Measurements from ENCODE around the gene SMYD2.

SMYD2 gene

DNA sequence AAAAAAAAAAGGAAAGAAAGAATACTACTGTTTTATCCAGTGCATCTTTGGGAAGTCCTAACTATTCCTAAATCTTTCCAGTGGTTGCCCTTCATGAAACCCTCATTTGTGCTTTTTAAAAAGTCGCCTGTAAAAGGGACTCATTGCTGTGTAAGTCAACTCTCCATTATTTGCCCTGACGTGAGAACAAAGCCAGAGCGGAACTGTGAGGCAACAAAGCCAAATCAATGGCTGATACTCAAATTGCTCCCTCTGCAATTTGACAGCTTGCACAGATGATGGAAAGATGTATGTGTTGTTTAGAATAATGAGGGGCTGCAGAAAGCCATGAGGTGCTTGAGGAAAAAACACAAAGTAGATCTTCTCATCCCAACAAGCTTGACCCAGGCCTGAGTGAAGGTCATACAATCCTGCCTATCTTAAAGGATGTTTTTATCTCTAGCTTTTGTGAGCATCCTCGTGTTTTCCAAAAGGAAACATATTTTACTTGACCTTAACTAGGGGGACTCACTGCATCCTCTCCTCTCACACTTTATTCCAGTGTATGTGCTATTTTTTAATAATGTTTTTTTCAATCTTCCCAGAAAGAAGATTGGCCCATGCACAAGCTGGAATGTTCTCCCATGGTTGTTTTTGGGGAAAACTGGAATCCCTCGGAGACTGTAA is 33.4 kb downstream of the SMYD2 start:
- Histone ChIP-seq H3K4me3 (no peak overlapping the region), H3K27ac (no peak overlapping the region)
- TF ChIP-seq, protein P1, sequence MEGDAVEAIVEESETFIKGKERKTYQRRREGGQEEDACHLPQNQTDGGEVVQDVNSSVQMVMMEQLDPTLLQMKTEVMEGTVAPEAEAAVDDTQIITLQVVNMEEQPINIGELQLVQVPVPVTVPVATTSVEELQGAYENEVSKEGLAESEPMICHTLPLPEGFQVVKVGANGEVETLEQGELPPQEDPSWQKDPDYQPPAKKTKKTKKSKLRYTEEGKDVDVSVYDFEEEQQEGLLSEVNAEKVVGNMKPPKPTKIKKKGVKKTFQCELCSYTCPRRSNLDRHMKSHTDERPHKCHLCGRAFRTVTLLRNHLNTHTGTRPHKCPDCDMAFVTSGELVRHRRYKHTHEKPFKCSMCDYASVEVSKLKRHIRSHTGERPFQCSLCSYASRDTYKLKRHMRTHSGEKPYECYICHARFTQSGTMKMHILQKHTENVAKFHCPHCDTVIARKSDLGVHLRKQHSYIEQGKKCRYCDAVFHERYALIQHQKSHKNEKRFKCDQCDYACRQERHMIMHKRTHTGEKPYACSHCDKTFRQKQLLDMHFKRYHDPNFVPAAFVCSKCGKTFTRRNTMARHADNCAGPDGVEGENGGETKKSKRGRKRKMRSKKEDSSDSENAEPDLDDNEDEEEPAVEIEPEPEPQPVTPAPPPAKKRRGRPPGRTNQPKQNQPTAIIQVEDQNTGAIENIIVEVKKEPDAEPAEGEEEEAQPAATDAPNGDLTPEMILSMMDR (IDR thresholded peaks at IDR 0.05): no peak
- DNase-seq (ENCODE audit: low spot score): no peak

DNA sequence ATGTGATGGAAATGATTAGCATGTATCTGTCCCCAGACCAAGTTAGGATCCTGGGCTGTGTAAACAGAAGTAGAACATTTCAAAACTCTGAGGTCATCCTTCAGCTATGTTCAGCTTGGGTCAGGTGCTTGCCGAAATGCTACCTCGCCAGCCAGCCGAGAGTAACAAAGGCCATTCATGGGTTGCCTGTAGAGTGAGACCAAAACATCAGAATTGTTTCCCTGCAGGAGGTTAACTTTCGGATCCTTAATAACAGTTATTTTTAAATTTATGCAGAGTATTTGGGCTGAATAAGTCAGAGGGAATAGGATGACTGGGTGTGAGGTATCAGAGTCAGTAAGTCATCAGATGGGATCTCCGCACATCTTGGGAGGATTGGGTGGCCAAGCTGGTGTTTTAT is 35.6 kb downstream of the SMYD2 start:
- no peak overlapping the region for H3K4me3 ChIP-seq
- no peak for DNase-seq (ENCODE audit: low spot score)
- TF ChIP-seq, protein P1 (IDR thresholded peaks at IDR 0.05): no peak
- no peak overlapping the region for H3K27ac ChIP-seq

DNA sequence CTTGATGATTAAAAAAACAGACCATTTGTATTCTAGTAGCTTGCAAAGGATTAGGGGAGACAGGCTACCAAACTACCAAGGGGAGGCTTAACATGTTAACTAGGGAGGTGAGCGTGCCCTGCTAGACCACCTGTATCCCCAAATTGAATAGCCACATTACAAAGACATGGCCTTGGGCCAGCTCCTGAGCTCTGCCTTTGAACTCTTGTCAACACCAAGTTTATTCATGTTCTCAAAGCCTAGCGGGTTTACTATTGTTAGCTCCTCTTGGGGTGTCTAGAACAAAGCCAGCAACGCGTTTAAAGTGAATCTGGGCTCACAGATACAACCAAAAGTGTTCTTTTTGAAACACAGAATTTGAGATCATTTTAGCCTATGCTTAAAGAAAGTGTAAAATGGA is 36.3 kb downstream of the SMYD2 start:
- Histone ChIP-seq H3K4me3 (no peak overlapping the region), H3K27ac (no peak overlapping the region)
- TF ChIP-seq, protein P1 (IDR thresholded peaks at IDR 0.05): no peak
- no peak for DNase-seq (ENCODE audit: low spot score)

DNA sequence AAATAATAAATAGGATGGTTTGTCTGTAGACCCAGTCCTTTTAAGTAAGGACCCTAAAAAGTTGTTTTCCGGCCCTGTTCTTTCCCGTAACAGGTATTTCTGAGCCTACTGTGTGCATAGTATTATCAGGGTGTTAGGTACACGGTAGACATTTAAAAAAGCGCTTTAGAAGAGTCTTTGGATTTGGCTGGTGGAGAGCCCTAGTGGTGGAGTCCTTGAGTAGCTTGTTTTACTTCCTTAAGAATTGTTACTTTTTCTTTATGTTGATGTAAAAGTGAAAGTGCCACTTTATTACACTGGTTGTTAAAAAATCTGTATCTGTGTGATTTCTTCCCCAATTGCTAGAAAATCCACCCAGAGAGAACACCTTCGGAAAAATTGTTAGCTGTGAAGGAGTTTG is 36.8 kb downstream of the SMYD2 start:
- H3K27ac ChIP-seq: no peak overlapping the region
- no peak overlapping the region for H3K4me3 ChIP-seq
- no peak for DNase-seq (ENCODE audit: low spot score)
- TF ChIP-seq, protein P1 (IDR thresholded peaks at IDR 0.05): no peak

DNA sequence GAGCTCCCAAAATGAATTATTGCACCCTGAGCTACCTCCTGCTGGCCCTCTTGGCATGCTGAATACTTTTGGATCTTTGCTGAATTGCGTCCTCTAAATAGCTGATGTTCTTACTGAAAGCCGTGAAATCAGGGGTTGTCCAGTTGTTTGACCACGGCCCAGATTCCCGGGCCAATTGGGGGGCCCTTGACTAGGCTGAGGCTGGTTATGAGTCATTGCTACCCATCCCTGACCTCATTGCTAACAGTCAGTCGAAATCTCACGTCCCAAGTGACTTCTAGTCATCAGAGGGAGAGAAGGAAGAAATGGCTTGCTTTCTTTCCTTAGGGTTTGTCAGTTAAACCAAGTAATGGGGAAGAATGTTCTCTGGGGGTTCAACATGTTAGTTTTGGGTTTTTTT is 37.4 kb downstream of the SMYD2 start:
- Histone ChIP-seq H3K4me3 (no peak overlapping the region), H3K27ac (no peak overlapping the region)
- no peak for DNase-seq (ENCODE audit: low spot score)
- TF ChIP-seq, protein P1 (IDR thresholded peaks at IDR 0.05): no peak

DNA sequence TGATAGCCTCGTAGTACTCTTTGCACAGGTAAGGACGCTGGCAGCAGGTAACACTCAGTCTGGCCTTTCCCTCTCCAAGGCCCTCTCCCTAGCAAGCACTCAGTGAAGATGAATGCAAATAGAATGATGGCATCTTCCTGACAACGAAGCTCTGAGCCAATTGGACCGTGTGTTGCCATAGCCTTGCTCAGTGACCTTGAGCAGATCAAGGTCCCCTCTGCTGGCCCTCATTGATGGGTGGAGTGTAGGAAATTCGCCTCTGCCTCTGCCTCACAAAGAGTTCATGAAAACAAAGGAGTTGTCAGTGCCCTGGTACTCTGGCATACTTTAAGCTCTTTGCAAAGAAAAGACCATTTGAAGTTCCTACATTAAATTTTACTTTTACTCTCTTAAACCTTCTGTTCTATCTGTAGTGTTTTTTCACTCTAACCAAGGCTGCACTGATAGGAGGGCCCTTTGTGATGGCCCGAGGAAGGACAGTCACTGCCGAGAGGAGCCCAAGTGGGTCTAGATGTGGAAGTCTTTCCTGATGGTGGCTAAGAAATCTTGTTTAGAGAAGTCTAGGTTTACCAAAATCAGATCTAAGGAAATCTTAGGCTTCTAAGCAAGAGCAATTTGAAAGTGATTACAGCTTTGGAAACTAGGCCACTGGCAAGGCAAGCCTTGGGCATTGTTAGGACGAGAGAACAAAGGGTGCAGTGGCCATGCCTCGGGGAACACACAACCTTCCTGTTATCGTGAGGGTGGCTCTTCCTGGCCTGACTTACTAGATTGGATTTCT is 38.2 kb downstream of the SMYD2 start:
- Histone ChIP-seq H3K4me3 (no peak overlapping the region), H3K27ac (no peak overlapping the region)
- TF ChIP-seq, protein P1 (IDR thresholded peaks at IDR 0.05): no peak
- no peak for DNase-seq (ENCODE audit: low spot score)

DNA sequence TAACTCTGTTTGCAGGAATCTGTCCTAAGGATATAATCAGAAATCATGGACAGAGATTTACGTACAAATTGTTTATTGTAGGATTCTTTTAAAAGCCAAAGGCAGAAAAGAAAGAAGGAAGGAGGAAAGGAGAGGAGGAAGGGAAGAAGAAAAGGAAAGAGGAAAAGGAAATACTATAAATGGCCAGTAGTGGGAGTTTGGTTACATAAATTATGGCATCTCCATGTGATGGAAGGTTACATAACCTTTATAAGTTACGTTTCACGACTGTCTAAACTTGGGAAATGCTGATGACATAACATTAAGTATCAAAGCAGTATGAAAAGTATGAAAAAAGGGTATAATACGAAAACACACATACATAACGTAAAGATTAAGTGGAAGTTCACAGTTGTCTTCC is 39.0 kb downstream of the SMYD2 start:
- no peak overlapping the region for H3K4me3 ChIP-seq
- H3K27ac ChIP-seq: no peak overlapping the region
- TF ChIP-seq, protein P1 (IDR thresholded peaks at IDR 0.05): no peak
- no peak for DNase-seq (ENCODE audit: low spot score)

All from coronary artery (tissue), 2 donors.